GM06990 (cell line): ENCODE data around the gene TMEM151B.

Source experiments
- DNase-seq: peaks from one replicate; pipeline ENCODE4 v3.0.0-alpha.2; 2011; ENCODE audit not compliant: insufficient read length; ENCODE audit errors: extremely low read depth
- H3K27me3 ChIP-seq: replicated peaks from 2 replicates; pipeline ENCODE4 v1.6.0; 2011; ENCODE audit warnings: low read length; ENCODE audit not compliant: control insufficient read depth, insufficient read depth
- H3K36me3 ChIP-seq: 2 replicates; pipeline ENCODE4 v1.5.1; 2011; ENCODE audit warnings: low read length; ENCODE audit not compliant: control insufficient read depth, insufficient read depth
- H3K4me3 ChIP-seq: replicated peaks from 2 replicates; pipeline ENCODE4 v1.5.1; 2011; ENCODE audit warnings: low read depth, mild to moderate bottlenecking, control low read depth, low read length
- TF ChIP-seq, protein P1 (sequence below): IDR thresholded peaks from 2 replicates; pipeline ENCODE4 v1.5.1; 2011; ENCODE audit warnings: low read length, control low read depth, mild to moderate bottlenecking, inconsistent platforms; ENCODE audit not compliant: insufficient read depth, poor library complexity, severe bottlenecking

Gene TMEM151B

DNA sequence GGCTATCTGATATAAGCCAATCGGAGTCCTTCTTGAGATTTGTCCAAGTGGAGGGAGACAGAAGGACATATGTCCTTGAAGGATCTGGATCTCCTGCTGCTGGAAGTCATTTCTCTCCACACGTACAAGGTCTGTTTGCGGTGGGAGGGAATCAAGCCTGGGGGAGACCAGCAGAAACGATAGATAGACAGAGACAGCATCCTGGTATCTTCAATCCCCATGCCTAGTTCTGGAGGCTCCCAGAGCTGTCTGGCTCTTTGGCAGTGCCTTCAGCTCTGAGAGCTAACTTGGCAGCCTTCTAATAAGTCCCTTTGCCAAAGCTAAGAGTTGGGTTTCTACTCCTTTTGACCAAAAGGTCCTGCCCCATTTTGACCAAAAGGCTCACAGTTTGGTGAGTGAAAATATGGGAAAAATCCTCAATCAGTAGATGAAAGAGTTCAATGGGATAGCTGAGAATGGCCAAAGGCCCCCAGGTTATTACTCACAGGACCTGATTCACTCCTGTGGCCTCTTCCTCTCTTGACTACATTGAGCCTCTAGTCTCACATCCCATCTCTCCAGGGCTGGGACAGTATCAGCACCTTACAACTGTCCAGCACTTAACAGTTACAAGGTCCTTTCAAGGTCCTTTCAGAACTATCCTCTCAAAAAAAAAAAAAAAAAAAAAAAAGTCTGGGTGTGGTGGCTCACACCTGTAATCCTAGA is 22.6 kb downstream of the TMEM151B start:
- no peak overlapping the region for H3K4me3 ChIP-seq
- no peaks in the 10 kb centered on the region for H3K36me3 ChIP-seq
- DNase-seq: no peak
- TF ChIP-seq, protein P1, sequence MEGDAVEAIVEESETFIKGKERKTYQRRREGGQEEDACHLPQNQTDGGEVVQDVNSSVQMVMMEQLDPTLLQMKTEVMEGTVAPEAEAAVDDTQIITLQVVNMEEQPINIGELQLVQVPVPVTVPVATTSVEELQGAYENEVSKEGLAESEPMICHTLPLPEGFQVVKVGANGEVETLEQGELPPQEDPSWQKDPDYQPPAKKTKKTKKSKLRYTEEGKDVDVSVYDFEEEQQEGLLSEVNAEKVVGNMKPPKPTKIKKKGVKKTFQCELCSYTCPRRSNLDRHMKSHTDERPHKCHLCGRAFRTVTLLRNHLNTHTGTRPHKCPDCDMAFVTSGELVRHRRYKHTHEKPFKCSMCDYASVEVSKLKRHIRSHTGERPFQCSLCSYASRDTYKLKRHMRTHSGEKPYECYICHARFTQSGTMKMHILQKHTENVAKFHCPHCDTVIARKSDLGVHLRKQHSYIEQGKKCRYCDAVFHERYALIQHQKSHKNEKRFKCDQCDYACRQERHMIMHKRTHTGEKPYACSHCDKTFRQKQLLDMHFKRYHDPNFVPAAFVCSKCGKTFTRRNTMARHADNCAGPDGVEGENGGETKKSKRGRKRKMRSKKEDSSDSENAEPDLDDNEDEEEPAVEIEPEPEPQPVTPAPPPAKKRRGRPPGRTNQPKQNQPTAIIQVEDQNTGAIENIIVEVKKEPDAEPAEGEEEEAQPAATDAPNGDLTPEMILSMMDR: no peak
- peaks cover 1% of the 10 kb centered on the region; the same call in 1 of the 2 replicates for H3K27me3 ChIP-seq

DNA sequence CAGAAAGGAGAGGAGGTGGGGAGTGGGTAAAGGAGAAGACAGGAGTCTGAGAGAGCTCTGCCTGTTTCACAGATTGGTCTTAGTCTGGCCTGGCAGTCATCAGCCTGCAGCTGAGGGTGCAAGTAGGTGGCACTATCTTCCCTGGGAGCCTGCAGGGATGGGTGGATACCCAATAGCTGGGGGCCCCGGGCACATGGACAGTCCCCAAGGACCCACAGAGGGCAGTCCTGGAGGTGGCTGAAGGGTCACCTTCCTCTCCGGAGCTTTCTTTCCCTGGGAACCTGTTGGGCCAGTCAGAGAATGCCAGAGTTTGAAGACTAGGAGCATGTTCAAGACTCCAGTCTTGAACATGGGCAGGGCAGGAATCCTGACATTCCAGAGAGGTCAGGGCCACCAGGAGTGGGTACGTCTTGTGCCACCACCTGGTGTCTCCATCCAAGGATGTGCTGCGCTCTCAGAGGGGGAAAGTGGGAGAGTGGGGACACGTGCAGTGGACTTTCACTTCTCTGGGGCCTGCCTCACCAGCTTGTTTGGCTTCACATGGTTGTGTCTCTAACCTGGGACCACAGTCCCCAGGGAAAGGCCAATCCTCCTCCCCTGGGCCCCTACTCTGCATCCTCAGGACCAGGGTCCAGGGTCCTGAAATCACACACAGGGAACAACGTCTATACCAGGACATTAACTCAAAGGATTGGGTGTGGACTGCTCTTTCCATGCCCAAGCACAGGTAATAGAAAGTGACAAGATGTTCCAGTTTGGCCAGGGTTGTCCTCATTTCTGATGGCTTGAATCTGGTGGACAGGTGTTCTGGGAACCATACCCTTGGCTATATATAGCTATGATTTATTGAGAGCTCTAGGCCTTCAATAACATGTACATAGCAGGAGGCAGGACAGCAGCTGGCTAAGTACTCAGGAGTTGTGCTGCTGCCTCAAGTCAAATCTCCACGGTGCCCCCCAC is 24.9 kb downstream of the TMEM151B start:
- DNase-seq: no peak
- TF ChIP-seq, protein P1: no peak
- Histone ChIP-seq H3K27me3 (0 out of 2 replicates have a peak, but pooled peaks cover 1% of the 10 kb centered on the region), H3K36me3 (no peaks in the 10 kb centered on the region), H3K4me3 (no peak overlapping the region)

DNA sequence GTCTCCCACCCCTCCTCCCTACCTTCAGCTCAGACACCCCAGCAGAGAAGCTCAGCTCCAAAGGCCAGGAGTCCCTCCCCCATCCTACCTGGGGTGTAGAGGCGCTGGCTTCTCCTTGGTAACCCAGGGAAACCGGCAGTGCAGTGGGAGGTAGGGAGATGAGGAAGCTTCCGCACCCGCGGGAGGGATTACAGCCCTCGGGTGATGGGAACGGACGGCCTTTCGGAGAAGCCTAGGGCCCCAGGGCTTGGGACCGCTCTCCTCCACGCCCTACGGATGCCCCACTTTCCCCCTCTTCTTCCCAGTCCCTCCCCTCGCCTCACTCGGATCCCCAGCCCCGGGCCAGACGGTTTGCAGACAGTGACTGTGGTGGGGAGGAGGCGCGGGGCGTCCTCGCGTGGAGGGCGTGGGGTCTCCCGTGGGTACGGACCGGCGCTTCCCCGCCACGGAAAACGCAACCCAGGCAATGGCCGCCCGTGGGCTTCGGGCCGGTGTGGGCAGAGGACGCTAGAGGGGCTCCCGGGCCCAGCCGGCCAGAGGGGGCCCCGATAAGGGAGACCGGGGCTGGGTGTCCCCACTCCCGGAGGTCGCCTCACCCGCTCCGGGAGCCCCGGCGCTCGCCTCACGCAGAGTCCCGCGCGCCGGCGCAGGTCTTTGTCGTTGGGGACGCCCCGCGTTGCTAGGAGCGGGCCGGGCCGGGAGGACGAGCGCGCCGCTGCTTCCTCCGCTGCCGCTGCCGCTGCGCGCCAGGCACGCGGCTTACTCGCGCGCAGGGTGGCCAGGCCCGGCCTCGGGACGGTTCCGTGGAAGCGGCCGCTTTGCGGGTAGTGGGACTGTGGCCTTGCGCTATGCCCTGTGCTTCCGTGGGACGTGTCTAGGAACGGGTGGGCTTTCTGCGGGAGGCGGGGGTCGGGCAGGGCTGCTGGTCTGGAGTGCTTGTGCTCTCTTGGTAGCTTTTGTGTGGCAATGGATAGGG is 27.1 kb downstream of the TMEM151B start:
- peaks cover 12% of the 10 kb centered on the region for H3K36me3 ChIP-seq
- TF ChIP-seq, protein P1: no peak
- H3K27me3 ChIP-seq: 0 out of 2 replicates have a peak, but pooled peaks cover 1% of the 10 kb centered on the region
- DNase-seq: no peak
- H3K4me3 ChIP-seq: 0 out of 2 replicates have a peak overlapping the region, but pooled peaks have one; percentile 33

DNA sequence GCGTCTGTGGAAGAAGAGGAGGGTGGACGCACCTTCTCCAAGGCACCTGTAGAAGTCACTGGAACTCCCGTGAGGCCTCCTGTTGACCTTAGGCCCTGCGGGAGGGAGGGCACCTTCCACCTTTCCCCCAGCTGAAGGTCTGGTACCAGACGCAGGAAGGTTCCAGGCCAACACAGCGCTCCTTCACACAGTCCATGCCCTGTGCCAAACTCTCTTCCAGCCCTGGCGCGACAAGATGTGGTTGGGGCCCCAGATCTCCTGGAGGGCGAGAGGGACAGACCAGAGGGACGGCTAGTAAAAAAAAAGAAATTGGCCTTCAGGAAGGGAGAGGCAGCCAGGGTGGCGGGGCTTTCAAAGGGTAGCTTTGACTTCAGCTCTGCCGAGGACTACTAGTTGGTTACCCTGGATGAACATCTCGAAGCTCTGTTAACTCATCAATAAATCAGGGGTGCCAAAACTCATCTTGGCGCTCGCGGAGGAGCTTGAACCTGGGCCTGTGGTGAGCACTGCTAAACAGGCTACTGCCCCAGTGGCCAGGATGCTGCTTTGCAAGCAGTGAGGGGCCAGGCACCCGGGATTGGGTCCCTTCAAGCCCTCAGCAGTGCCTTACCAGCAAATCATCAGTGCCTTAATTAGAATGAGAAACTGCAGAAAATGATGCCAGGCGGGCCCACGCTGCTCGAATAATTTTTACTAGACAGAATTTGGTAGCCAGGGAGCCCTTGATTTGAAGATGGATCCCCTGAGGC is 28.0 kb downstream of the TMEM151B start:
- peaks cover 20% of the 10 kb centered on the region for H3K36me3 ChIP-seq
- H3K4me3 ChIP-seq: no peak overlapping the region
- TF ChIP-seq, protein P1: no peak
- H3K27me3 ChIP-seq: 0 out of 2 replicates have a peak, but pooled peaks cover 1% of the 10 kb centered on the region
- no peak for DNase-seq
